ENCODE measurements around the gene ARPC1B.

DNA sequence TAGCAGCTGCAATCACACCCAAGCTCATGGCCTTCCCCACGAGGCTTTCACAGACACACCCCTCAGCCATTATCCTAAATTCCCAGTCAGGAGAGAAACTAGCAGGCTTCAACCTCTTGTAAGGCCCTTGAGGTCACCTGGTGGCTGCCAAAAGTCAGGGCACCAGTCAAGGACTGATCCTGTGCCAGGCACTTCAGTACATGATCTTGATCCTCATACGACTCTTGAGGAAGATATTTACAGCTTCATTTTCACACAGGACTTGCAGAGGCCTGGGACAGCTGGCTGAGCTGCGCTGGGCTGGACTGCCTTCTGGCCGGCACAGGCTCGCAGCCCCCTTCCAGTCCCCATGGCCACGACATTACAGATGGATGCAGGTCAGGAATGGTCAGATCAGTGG, 25.1 kb downstream of the ARPC1B start:
- TF ChIP-seq, protein P1, sequence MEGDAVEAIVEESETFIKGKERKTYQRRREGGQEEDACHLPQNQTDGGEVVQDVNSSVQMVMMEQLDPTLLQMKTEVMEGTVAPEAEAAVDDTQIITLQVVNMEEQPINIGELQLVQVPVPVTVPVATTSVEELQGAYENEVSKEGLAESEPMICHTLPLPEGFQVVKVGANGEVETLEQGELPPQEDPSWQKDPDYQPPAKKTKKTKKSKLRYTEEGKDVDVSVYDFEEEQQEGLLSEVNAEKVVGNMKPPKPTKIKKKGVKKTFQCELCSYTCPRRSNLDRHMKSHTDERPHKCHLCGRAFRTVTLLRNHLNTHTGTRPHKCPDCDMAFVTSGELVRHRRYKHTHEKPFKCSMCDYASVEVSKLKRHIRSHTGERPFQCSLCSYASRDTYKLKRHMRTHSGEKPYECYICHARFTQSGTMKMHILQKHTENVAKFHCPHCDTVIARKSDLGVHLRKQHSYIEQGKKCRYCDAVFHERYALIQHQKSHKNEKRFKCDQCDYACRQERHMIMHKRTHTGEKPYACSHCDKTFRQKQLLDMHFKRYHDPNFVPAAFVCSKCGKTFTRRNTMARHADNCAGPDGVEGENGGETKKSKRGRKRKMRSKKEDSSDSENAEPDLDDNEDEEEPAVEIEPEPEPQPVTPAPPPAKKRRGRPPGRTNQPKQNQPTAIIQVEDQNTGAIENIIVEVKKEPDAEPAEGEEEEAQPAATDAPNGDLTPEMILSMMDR (conservative IDR thresholded peaks at IDR 0.05 in 1 of 2, IDR thresholded peaks at IDR 0.05 in 1 of 2; ENCODE audit: low read depth in 1 of 2, low read length in 2 of 2) = no peak
- no peak for TF ChIP-seq EZH2 (IDR thresholded peaks at IDR 0.05; ENCODE audit: low read length, missing control alignments)

Measured in fibroblast of lung (primary cell).